ENCODE measurements around the gene S100A8. TPM values are rescaled to one million over a fixed set of nuclear protein-coding genes. Genes with fewer than 3 reads are reported as not detected.
"Not testable (repeated sequence)": the region's sequence is repeated elsewhere in the genome, so short reads cannot be mapped to it uniquely, and the experiment has no call there.

Gene S100A8
- total RNA-seq, 2 donors from 2014 or later, result 123 to 360 TPM

- intact Hi-C loops (cut with DNase I); DNase-seq (ENCODE audit: low spot score): not testable (repeated sequence)
Measured at GRCh38 chr1:153418758-153419435, 28.0 kb upstream of the S100A8 start.

- DNase-seq (ENCODE audit: low spot score), result no peak
- intact Hi-C loops (cut with DNase I), result no loop called here
Measured at GRCh38 chr1:153417136-153417888, 26.4 kb upstream of the S100A8 start.

DNA sequence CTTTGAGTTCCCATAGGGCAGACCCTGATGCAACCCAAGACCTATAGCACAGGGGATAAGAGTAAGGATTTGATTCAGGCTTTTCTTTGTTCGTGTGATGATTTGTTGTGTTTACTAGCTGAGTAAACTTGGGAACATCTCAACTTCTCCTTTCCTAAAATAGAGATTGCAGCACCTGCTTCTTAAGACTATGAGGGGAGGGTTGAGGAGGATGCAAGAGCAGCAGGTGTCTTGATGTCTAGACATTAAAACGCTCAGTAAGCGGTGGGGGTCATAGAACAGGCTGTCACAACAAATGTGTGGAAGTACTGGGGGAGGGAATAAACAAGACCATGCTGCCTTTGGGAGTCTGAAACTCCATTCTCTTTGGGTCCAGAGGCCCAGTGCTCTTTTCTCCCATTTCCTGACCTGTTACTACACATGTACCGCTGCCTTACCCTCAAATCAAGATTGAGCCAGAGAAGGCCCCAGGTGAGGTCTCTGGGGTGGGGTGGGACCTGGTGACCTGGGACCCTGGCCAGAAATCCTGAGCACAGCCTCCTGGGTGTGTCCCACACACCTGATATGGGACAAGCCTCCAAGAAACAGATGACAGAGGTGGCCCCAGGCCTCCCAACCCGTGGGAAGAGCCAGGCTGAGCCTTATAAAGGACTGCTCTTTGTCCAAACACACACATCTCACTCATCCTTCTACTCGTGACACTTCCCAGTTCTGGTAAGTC, 25.1 kb upstream of the S100A8 start, which contains the start of gene S100A7A:
Gene S100A7A, plus strand, starts transcription at position 671 of the 721 bp plus-strand sequence. CDS start 1,563 bp downstream, outside the sequence.
- DNase-seq (ENCODE audit: low spot score), result no peak
- intact Hi-C loops (cut with DNase I), result no loop called here

DNA sequence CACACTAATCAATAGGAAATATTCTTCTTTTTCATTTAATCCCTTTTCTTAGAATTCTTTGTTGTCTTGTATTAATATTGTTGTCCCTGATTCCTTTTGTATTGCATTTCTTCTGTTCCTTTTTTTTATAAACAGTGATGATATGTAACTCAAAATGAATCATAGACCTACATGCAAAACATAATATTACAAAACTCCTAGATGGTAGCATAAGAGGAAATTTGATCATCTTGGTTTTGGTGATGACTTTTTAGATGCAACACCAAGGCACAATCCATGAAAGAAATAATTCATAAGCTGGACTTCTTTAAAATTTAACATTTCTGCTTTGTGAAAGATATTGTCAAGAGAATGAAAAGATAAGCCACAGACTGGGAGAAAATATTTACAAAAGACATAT, 23.1 kb upstream of the S100A8 start:
- intact Hi-C loops (cut with DNase I); DNase-seq (ENCODE audit: low spot score): not testable (repeated sequence)

- DNase-seq (ENCODE audit: low spot score); intact Hi-C loops (cut with DNase I): not testable (repeated sequence)
Measured at GRCh38 chr1:153407274-153407673, 16.4 kb upstream of the S100A8 start.

GRCh38 chr1:153405825-153406599, 15.1 kb upstream of the S100A8 start:
- intact Hi-C loops (cut with DNase I); DNase-seq (ENCODE audit: low spot score): not testable (repeated sequence)

DNA sequence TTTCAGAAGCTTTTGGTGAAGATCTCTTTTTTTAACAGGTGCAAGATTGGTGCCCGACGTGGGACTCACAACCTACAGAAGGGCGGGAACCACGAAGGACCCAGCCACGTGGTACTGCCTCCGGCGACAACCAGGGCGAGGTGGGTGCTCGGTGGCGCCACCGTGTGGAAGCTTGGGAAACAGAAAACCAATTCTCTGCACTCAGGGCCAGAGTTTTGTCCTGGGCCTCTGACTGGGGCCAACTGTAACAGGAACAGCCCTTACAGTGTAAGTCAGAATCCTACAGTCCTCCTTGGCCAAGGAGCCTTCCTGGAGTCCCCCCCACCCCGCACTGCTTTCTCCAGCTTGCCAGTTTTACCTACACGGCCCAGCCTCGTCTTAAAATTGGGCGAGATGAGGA, 13.9 kb upstream of the S100A8 start:
- DNase-seq (ENCODE audit: low spot score), result peak; percentile 90
- intact Hi-C loops (cut with DNase I), result no loop called here

DNA sequence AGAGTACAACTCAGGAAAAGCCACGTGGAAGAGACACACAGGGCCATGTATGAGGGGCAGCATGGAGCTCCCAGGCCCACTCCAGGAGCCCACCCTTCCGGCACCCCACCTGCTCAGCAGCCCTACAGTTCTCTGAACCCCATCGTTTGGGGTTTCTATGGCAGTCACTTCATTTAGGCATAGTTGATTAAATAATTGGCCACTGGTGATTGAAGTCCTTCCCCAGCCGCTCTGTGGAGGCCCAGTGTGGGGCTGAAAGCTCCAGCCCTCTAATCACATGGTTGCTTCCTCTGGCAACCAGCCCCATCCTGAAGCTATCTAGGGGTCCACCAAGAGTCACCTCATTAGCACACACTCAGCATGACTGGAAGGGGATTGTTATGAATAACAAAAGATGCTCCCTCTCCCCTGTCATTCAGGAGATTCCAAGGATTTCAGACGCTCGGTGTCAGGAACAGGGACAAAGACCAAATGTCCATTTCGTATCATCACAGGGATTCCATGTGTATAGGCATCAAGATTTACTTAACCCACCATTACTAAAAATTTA, 13.3 kb upstream of the S100A8 start:
- DNase-seq (ENCODE audit: low spot score), result no peak
- intact Hi-C loops (cut with DNase I), result no loop called here

DNA sequence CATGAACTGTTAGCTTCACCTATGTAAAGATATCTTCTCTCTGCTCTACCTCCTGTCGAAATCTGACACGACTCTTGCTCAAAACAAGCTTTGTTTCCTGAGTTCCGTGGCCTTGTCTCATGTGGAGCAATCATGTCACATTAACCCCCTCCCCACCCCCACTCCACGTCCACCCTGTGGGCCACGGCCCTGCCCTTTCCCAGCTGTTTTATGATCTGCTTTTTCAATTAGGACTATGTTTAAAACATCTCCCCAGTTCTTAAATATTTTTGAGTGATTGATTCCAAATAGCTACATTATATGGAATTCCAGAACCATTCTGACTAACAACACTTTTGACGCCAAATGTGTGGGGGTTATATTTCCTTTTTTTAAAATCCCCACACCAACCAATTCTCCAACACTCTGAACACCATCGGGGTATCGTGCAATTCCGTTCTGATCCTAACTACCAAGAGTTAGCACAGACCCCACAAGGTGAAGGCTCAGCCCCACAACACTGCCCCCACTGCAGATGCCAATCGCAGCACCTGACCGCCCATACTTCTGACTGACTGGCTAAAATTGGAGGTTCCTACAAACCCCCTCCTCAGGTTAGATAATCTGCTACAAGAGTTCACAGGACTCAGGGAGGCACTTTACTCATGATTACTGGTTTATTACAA, 12.7 kb upstream of the S100A8 start:
- intact Hi-C loops (cut with DNase I), result no loop called here
- no peak for DNase-seq (ENCODE audit: low spot score)

GRCh38 chr1:153402226-153402625, 11.4 kb upstream of the S100A8 start:
- intact Hi-C loops (cut with DNase I), result no loop called here
- no peak for DNase-seq (ENCODE audit: low spot score)

DNA sequence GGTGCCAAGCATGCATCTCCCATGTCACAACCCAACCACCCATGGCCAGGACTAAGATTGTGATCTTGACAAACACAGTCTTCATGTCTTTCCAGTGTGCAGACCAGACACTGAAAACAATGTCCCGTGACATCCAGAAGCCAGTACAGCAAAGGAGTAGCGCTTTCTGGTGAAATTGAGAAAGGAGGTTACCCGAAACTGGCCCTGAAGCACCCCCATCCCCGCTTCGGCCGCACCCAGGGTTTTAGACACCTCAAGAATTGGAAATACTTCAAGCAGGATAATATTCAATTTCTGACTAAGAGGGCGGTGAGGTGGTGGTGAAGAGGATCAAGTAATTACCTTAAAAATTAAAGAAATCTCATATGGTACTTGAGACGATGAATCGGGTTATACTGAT, 10.6 kb upstream of the S100A8 start:
- no peak for DNase-seq (ENCODE audit: low spot score)
- intact Hi-C loops (cut with DNase I), result no loop called here

- no peak for DNase-seq (ENCODE audit: low spot score)
- intact Hi-C loops (cut with DNase I), result no loop called here
Measured at GRCh38 chr1:153400244-153400643, 9.4 kb upstream of the S100A8 start.

GRCh38 chr1:153399401-153400055, 8.7 kb upstream of the S100A8 start:
- intact Hi-C loops (cut with DNase I), result no loop called here
- DNase-seq (ENCODE audit: low spot score), result no peak

DNA sequence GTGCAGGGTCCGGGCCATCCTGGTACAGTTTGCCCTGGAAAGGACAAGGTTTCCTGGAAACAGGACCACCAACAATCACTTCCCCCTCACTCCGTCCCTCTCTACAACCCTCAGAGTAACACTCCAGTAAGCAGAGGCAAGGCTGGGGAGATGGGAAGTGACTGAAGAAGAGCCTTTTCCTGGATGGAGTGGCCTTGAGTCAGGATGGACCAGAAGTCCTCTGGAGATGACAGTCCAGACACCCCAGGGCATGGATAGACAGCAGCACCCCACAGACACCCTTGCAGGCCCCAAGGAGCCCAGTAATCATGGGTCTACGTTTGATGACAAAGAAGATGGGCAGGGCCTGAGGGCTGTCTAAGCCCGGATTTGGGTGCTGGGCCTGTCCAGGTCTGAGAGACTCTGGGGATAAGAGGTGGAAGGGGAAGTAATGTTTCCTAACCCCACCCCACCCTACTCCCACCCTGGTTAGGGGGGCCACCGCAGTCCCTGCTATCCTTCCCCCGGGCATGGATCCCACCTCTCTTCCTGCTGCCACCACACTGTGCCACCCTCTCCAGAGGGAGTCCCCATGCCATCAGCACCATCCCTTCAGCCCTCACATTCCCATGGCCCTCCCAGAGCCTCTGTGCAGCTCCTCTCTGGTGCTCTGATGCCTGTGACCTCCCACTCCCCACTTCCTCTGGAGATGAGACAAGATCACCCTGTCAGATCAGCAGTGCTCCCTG, 7.2 kb upstream of the S100A8 start:
- no peak for DNase-seq (ENCODE audit: low spot score)
- intact Hi-C loops (cut with DNase I), result no loop called here

- intact Hi-C loops (cut with DNase I), result no loop called here
- DNase-seq (ENCODE audit: low spot score), result no peak
Measured at GRCh38 chr1:153397051-153397923, 6.4 kb upstream of the S100A8 start.

DNA sequence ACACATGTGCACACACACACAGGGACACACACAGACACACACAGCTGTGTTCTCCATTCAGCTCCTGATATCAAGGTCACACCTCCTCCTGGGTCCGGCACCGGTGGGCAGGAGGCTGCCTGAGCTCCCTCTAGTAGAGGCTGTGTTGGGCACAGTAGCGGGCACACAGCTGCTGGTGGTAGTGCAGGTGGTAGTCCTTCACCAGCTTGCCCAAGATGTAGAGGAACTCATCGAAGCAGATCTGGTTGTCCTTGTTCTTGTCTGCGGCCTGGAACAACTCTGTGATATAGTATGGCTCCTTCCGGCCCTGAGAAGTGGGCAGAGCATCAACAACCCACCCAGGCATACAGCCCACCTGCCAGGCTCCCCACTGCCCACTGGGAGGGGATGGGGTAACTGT, 5.6 kb upstream of the S100A8 start:
- intact Hi-C loops (cut with DNase I), result no loop called here
- no peak for DNase-seq (ENCODE audit: low spot score)

DNA sequence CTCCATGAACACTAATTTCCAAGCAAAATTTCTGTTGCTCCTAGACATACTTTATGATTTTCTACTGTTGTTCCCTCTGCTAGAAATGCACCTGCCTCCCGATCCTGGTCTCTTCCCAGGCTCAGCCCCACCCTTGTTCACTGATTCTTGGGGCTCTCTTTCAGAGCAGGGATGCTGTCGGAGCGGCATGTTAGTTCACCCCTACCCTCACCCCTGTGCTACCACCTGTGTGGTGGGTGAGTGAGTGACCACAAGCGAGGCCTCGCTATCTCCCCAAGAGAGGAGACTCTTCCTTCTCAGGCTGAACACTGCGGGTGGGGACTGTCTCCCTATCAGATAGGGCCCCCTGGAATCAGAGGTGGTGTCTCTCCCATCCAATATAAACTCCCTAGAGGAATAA, 4.9 kb upstream of the S100A8 start:
- intact Hi-C loops (cut with DNase I), result no loop called here

More for the DNA sequence above, 4.9 kb upstream of the S100A8 start:
- no peak for DNase-seq (ENCODE audit: low spot score)
